ENCODE measurements around the gene ASPSCR1. TPM values are rescaled to one million over a fixed set of nuclear protein-coding genes. Genes with fewer than 3 reads are reported as not detected.
A peak's percentile ranks its signal among the peaks of the same experiment; 100 is the strongest.

The ASPSCR1 gene
- total and polyA plus RNA-seq, 9 of the 15 experiments (the other 6 are each of a cell fraction or from before 2014, with no cell fraction given): 0.90 to 36.9 (median 11.6) TPM

DNA sequence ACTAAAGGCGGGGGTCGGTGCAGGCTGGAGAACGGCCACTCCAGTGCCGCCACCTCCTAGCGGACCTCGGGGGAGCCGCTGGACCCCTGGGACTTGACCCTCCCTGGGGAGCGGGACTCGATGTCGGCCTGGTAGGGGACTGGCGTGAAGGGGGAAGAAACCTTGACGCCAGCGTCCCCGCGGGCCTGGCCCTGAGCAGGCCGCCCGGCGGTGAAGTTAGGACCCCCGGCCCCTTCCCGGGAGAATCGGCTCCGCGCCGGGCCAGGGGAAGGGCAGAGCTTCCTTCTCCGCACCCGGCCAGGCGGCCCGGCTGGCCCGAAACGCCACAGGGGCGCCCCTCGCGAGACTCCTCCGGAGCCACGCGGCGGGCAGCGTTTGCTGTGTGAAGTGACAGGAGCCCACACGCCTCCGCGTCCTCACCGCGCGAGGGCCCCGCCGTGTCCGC is 87.8 kb downstream of the ASPSCR1 start (continued):
- TF ChIP-seq, protein P1, sequence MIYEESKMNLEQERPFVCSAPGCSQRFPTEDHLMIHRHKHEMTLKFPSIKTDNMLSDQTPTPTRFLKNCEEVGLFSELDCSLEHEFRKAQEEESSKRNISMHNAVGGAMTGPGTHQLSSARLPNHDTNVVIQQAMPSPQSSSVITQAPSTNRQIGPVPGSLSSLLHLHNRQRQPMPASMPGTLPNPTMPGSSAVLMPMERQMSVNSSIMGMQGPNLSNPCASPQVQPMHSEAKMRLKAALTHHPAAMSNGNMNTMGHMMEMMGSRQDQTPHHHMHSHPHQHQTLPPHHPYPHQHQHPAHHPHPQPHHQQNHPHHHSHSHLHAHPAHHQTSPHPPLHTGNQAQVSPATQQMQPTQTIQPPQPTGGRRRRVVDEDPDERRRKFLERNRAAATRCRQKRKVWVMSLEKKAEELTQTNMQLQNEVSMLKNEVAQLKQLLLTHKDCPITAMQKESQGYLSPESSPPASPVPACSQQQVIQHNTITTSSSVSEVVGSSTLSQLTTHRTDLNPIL (CRISPR knock-in tag; IDR thresholded peaks at IDR 0.05): no peak
- TF ChIP-seq, protein P2, sequence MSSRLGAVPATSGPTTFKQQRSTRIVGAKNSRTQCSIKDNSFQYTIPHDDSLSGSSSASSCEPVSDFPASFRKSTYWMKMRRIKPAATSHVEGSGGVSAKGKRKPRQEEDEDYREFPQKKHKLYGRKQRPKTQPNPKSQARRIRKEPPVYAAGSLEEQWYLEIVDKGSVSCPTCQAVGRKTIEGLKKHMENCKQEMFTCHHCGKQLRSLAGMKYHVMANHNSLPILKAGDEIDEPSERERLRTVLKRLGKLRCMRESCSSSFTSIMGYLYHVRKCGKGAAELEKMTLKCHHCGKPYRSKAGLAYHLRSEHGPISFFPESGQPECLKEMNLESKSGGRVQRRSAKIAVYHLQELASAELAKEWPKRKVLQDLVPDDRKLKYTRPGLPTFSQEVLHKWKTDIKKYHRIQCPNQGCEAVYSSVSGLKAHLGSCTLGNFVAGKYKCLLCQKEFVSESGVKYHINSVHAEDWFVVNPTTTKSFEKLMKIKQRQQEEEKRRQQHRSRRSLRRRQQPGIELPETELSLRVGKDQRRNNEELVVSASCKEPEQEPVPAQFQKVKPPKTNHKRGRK (tag; IDR thresholded peaks at IDR 0.05): no peak
- no peak for TF ChIP-seq SMAD2 (IDR thresholded peaks at IDR 0.05; ENCODE audit: low read depth, low read length)
- TF ChIP-seq PML (IDR thresholded peaks at IDR 0.05; ENCODE audit: low read length): no peak
- TF ChIP-seq ZNF282 (CRISPR knock-in tag; IDR thresholded peaks at IDR 0.05): no peak
- TF ChIP-seq ZC3H4 (CRISPR knock-in tag; IDR thresholded peaks at IDR 0.05; ENCODE audit: borderline replicate concordance): 0 out of 2 replicates have a peak, but pooled peaks have one; percentile 23
- no peak for TF ChIP-seq TBP (optimal IDR thresholded peaks at IDR 0.05; ENCODE audit: low read depth, low read length)
- no peak for TF ChIP-seq MTA1 (IDR thresholded peaks at IDR 0.05; ENCODE audit: borderline replicate concordance)
- no peak for TF ChIP-seq ZNF24 (IDR thresholded peaks at IDR 0.05)
- no peak for TF ChIP-seq IFI16 (CRISPR knock-in tag; IDR thresholded peaks at IDR 0.05)
- TF ChIP-seq SIN3A (IDR thresholded peaks at IDR 0.05; ENCODE audit: borderline replicate concordance in 2 of 2, control insufficient read depth in 1 of 2, low read depth in 2 of 2, low read length in 2 of 2): peak in 1 of 2 experiments; percentile 57; a peak in 2 of 4 replicates
- no peak for TF ChIP-seq TAF9B (IDR thresholded peaks at IDR 0.05; ENCODE audit: partially characterized antibody)
- TF ChIP-seq ZBTB8A (IDR thresholded peaks at IDR 0.05; ENCODE audit: partially characterized antibody): no peak
- no peak for TF ChIP-seq CBX3 (IDR thresholded peaks at IDR 0.05; ENCODE audit: borderline replicate concordance in 1 of 2, low read length in 2 of 2)
- TF ChIP-seq ZNF780A (CRISPR knock-in tag; IDR thresholded peaks at IDR 0.05): no peak
- TF ChIP-seq, protein P3, sequence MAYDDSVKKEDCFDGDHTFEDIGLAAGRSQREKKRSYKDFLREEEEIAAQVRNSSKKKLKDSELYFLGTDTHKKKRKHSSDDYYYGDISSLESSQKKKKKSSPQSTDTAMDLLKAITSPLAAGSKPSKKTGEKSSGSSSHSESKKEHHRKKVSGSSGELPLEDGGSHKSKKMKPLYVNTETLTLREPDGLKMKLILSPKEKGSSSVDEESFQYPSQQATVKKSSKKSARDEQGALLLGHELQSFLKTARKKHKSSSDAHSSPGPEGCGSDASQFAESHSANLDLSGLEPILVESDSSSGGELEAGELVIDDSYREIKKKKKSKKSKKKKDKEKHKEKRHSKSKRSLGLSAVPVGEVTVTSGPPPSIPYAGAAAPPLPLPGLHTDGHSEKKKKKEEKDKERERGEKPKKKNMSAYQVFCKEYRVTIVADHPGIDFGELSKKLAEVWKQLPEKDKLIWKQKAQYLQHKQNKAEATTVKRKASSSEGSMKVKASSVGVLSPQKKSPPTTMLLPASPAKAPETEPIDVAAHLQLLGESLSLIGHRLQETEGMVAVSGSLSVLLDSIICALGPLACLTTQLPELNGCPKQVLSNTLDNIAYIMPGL (CRISPR knock-in tag; IDR thresholded peaks at IDR 0.05): 0 out of 2 replicates have a peak, but pooled peaks have one; percentile 23
- TF ChIP-seq CXXC5 (CRISPR knock-in tag; IDR thresholded peaks at IDR 0.05): no peak
- TF ChIP-seq RBBP5 (IDR thresholded peaks at IDR 0.05; ENCODE audit: borderline replicate concordance, insufficient read depth, low read length, poor library complexity, severe bottlenecking): peak; percentile 83
- TF ChIP-seq MYNN (IDR thresholded peaks at IDR 0.05): no peak
- no peak for TF ChIP-seq MYNN (CRISPR knock-in tag; IDR thresholded peaks at IDR 0.05)
- TF ChIP-seq ESRRB (CRISPR knock-in tag; IDR thresholded peaks at IDR 0.05; ENCODE audit: borderline replicate concordance): no peak

Measured in K562 (cell line).